Prostate gland (tissue), 2 donors: ENCODE data around the gene SCIMP.

Source experiments
- POLR2A ChIP-seq: fragments of 450-650 bp; IDR thresholded peaks from one replicate; pipeline ENCODE4 v1.6.1; 2016; ENCODE audit warnings: antibody characterized with exemption, mild to moderate bottlenecking
- POLR2AphosphoS5 ChIP-seq: sonication (generic); formaldehyde crosslinking; IDR thresholded peaks from one replicate; pipeline ENCODE4 v1.6.1; 2017; ENCODE audit warnings: antibody characterized with exemption
- TF ChIP-seq, protein P1 (sequence below), 4 experiments: fragments of 200-600 bp in 2 of 4; fragments of 450-650 bp in 2 of 4; sonication (generic) in 2 of 4; IDR thresholded peaks; 1 replicate in 3 of 4; 2 replicates in 1 of 4; pipeline ENCODE4 v1.5.1; 2016 to 2019; ENCODE audit warnings: antibody characterized with exemption in 4 of 4, mild to moderate bottlenecking in 2 of 4, moderate library complexity in 2 of 4

DNA sequence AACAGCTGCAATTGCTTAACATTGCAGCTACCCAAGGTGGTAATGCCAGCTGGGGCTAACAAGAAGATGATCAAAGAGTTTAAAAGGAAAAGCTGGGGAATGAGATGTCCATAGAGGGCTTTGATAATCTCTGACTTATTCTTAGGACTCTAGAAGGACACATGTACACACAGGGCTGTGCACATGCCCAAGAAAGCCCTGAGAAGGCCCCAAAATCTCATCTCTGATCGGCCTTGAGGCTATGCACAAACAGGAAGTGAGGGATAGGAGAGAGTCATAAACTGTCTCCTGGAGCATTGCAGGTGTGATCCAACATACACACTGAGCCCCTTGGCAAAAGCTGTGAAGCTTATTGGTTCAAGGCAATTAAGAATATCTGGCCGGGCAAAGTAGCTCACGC lies 30.2 kb upstream of the SCIMP start:
- TF ChIP-seq, protein P1, sequence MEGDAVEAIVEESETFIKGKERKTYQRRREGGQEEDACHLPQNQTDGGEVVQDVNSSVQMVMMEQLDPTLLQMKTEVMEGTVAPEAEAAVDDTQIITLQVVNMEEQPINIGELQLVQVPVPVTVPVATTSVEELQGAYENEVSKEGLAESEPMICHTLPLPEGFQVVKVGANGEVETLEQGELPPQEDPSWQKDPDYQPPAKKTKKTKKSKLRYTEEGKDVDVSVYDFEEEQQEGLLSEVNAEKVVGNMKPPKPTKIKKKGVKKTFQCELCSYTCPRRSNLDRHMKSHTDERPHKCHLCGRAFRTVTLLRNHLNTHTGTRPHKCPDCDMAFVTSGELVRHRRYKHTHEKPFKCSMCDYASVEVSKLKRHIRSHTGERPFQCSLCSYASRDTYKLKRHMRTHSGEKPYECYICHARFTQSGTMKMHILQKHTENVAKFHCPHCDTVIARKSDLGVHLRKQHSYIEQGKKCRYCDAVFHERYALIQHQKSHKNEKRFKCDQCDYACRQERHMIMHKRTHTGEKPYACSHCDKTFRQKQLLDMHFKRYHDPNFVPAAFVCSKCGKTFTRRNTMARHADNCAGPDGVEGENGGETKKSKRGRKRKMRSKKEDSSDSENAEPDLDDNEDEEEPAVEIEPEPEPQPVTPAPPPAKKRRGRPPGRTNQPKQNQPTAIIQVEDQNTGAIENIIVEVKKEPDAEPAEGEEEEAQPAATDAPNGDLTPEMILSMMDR (IDR thresholded peaks at IDR 0.05): no peak
- TF ChIP-seq POLR2A: no peak
- TF ChIP-seq POLR2AphosphoS5: no peak
